NCI-H1436 (cell line): ENCODE results near the gene CCN5.
"Not testable (repeated sequence)": the region's sequence is repeated elsewhere in the genome, so short reads cannot be mapped to it uniquely, and the experiment has no call there.

Experiments used
- DNase-seq: peaks from one replicate; lab custom pipeline; 2025; lab: John Stamatoyannopoulos, UW

The CCN5 gene, protein sequence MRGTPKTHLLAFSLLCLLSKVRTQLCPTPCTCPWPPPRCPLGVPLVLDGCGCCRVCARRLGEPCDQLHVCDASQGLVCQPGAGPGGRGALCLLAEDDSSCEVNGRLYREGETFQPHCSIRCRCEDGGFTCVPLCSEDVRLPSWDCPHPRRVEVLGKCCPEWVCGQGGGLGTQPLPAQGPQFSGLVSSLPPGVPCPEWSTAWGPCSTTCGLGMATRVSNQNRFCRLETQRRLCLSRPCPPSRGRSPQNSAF

DNA sequence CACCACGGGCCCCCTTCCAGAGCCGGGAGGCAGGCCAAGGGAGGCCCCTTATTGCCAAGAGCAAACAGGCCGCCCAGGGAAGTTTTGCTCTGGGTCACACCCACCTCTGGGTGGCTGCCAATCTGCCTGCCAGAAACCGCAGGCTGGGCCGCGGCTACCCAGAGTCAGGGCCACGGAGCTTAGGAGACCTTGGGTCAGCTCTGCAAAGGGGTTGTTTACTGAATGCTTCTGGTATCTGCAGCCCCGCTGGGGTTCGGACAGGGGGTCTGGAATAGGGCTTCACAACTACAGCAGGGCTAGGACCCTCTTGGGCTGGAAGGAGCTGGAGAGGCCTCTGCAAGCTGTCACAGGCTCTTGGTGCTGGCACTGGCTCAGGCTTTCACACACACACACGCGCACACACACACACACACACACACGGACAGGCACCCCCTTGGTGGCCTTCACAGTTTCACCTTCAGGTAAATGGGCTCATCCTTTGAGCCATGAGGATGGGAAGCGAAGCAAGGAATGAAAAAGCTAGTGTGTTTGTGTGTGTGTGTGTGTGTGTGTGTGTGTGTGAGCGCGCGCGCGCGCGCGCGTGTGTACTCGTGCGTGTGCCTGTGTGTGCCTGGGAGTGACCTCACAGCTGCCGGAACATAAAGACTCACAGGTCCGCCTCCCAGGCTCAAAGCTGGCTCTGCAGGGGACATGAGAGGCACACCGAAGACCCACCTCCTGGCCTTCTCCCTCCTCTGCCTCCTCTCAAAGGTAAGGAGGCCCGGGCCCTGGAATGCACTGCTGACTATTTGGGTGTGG, at the start of gene CCN5:
CCN5 (plus strand) TSS at position 669 of the 798 bp plus-strand sequence; CDS start at position 691, 22 bp downstream.
- no peak for DNase-seq

DNA sequence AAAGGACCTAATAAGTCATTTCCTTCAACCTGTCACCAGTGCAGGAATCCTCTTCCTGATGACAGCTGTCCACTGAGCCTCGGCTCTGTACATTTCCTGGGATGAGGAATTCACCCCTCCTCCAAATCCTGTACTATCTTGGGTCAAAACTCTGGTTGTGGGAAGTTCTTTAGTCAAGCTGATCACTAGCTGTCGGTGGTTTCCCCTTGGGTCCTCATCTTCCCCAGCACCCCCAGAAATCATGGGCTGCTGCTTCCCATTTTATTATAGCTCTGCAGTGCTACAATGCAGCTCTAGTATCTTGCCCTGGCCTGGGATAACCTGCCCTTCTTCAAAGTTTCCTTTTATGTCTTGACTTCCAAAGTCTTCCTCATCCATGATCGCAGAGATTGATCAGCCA, 49.1 kb upstream of the CCN5 start:
- DNase-seq, result no peak

DNA sequence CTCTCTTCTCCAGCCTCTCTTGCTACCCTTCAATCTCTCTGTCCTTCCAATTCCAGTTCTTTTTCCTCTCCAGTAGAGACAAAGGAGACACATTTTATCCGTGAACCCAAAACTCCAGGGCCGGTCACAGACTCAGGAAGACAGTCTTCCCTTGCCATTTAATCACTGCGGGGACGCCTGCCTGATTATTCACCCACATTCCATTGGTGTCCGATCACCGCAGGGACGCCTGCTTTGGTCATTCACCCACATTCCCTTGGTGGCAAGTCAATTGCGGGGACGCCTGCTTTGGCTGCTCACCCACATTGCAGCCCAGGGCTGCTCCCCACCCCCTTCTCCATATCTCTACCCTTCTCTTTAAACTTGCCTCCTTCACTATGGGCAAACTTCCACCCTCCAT, 44.3 kb upstream of the CCN5 start:
- DNase-seq, result not testable (repeated sequence)

DNA sequence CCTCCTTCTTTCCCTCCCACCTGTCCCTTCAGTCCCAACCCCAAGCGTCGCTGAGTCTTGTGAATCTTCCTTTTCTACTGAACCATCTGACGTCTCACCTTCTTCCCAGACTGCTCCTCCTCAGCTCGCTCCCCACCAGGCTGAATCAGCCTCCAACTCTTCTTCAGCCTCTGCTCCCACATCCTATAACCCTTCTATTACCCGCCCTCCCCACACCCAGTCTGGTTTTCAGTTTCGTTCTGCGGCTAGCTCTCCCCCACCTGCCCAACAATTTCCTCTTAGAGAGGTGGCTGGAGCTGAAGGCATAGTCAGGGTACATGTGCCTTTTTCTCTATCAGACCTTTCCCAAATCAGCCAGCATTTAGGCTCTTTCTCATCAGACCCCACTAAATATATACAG, 43.6 kb upstream of the CCN5 start:
- not testable (repeated sequence) for DNase-seq

DNA sequence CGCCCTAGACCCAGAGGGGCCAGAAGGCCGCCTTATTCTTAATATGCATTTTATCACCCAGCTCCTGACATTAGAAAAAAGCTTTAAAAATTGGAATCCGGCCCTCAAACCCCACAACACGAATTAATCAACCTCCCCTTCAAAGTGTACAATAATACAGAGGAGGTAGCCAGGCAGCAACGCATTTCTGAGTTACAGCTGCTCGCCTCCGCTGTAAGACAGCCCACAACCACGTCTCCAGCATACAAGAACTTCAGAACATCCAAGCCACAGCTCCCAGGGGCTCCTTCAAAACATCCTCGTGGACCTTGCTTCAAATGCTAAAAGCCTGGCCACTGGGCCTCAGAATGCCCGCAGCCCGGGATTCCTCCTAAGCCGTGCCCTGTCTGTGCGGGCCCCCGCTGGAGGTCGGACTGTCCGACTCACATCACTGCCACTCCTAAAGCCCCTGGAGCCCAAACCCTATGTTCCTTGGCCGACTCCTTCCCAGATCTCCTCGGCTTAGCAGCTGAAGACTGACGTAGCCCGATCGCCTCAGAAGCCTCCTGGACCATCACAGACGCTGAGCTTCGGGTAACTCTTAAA, 42.8 kb upstream of the CCN5 start:
- not testable (repeated sequence) for DNase-seq

DNA sequence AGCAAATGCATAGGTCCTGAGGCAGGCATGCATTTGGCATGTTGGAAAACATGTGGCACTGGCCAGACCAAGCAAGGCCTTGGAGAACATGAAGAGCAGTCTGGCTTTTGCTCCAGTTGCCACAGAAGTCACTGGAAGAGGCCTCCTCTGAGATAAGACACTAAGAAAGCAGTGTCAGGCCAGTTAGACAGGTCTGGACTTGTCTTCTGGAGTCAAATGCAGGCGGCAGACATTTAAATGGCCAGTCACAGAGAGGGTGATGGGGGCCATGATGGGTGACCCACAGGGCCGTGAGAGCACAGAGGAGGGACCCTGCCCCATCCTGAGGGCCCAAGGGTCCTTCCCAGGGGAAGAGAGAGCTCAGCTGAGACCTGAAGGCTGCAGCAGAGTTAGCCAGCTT, 36.9 kb upstream of the CCN5 start:
- DNase-seq, result no peak

DNA sequence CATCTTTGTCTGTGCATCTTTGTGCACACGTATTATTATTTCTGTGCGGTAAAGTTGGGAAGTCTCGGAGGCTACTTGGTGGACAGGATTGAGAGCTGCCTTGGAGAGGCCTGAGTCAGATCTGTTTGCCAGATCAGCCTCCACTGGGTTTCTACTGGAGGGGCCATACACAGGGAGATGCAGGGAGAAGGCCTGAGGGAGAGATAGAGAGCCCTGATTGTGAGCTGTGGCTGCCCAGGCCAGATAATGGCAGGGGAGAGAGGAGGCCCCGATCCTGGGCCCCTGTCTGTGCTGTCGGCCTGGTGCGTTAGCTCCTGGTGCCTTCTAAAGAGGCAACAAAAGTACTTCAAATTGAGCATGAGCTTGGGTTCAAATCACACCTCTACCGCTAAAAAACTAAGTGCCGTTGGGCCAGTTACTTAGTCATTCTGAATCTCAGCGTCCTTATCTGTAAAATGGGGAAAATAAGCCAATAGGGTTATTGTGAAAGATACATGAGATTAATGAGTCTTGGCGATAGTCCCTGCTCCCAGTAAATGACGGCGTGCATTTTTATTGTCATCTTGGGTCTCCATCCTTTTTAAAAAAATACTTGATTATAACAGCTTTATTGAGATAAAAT, 36.1 kb upstream of the CCN5 start:
- DNase-seq, result no peak

DNA sequence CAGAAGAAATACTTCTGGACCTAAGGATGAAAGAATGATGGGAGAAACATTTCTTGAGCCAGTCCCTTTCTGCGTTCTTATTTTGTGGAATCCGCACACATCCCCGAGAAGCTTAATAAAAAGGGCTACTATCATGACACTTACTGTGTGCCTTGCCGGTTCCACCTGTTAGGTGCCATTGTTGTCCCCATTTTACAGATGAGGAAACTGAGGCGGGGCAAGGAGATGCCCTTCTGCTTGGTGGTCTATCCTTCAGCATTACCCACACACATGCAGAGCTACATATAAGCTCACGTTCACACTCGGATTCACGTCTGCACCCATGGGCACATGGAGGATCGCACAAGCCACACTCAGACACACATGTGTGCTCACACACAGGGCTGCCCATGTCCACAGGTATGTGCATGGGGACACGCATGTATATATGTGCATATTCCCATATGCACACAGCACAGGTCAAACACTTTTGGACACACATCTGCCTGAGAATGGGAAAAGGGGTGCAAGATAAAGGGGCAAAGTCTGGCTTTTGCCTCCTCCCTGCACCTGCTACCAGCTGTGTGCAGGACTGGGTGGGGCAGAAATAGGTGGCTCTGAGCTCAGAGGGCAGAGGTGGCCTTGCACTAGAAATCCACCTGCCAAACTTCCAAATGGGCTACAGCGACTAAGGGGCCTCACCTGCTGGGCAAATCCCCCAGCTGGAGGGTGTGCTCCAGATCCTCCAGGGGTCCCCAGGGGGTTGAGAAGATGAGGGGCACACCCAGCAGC, 33.2 kb upstream of the CCN5 start:
- DNase-seq, result no peak

DNA sequence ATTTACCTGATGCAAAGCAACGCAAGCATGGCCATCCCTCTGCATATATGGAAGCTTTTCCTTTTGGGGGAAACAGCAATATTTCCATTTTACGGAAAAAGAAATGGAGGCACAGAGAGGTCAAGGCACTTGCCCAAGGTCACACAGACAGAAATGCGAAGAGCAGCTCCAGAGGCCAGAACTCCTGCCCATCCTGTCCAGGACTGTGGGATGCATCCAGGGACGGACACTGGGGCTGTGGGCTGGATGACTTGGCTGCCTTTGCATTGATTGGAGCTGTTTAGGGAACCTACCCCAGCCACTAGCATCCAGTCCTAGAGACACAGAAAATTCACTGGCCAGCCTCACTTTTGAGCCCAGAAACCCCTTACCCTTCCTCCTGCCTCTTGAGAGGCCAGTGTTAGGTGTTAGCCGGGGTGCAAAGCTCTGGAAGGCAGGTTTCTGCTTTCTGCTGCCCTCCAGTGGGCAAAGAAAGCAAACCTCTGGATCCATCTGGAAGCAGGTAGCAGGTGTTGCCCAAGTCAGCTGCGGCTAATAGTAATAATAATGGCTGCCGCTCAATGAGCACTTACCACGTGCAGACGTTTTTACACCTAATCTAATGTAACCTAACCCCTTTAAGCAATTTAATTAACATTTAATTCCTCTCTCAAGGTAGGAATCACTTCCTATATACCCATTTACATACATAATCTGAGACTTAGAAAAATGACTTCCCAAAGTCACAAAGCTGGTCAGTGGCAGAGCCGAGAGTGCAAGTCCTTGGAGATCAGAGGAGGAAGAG, 31.7 kb upstream of the CCN5 start:
- DNase-seq, result no peak

DNA sequence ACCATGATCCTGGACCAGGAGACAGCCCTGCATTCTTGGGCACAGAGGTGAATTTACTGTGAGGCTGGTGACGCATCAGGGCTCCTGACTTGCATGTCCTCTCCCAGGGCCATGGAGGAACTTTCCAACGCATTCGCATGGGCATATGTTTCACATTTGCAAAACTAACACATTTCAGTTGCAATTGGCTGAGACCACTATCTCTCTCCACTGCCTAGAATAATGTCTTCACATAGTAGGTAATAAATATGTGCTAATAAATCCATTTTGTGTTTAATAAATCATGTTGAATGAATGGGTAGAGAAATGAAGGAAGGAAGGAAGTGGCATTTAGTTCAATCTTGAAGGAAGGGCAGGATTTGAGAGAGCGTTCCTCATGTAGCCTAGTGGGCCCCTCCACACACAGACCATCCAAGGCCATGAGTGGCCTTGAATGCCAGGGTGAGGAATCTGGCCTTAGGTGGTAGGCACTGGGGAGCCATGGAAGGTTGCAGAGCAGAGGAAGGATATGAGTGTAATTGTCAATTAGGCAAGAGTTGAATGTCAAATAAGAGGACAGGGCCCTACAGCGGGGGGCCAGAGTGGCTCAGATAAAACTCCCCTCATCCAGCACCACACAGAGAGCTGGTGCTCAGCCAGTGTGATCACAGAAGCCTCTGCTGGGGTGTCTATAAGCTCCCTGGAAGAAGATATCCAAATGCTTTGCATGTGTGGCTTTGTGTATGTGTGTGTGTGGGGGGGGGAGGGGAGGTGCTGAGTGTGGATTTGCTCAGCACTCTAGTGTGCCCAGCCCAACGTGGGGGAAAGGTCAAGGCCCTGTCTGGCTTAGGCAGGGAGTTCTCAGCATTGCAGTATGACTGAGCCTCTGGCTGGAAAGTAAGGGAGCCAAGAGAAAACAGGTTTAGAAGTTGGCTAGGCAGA, 30.9 kb upstream of the CCN5 start:
- no peak for DNase-seq

DNA sequence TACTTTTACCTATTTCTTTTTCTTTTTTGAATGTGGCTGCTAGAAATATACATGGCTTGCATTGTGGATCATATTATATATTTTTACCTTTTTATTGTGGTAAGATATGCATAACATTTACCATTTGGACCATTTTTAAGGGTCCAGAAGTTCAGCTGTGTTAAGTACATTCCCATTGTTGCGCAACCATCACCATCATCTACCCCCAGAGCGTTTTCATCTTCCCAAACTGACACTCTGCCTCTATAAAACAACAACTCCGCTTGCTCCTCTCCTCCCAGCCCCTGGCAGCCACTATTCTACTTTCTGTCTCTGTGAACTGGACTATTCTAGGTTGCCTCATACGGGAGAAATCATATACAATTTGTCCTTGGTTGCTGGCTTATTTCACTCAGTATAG, 28.2 kb upstream of the CCN5 start:
- no peak for DNase-seq

DNA sequence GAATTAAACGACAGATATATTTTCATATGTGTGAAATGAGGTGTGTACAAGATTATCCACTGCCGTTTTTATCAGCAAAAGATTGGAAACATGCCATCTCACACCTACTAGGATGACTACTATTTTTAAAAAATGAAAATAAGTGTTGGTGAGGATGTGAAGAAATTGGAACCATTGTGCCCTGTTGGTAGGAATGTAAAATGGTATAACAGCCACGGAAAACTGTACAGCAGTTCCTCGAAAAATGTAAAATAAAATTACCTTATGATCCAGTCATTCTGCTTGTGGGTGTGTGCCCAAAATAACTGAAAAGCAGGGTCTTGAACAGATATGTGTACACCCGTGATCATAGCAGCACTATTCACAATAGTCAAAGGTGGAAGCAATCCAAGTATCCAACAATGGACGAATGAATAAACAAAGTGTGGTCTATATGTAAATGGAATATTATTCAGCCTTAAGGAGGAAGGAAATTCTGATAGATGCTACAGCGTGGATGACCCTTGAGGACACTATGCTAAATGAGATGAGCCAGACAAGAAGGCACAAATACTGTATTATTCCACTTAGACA, 27.0 kb upstream of the CCN5 start:
- no peak for DNase-seq

DNA sequence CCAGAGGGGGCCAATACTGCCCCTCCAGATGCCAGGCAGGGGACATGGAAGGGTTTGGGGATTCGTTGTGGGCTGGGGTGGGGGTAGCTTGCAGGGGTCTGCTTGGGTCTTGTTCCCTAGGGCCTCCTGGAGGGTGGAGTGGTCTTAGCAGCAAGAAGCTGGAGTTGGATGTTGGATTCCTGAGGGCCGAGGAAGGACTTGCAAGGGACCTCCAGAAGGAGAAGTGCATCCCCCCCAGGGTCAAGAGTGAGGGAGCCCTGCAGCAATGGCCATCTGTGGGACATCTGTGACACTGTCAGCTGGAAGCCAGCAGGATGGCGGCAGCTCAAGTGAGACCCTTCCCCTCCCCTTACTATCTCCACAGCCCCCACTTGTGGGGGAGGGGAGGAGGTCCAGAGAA, 25.4 kb upstream of the CCN5 start:
- DNase-seq, result no peak

DNA sequence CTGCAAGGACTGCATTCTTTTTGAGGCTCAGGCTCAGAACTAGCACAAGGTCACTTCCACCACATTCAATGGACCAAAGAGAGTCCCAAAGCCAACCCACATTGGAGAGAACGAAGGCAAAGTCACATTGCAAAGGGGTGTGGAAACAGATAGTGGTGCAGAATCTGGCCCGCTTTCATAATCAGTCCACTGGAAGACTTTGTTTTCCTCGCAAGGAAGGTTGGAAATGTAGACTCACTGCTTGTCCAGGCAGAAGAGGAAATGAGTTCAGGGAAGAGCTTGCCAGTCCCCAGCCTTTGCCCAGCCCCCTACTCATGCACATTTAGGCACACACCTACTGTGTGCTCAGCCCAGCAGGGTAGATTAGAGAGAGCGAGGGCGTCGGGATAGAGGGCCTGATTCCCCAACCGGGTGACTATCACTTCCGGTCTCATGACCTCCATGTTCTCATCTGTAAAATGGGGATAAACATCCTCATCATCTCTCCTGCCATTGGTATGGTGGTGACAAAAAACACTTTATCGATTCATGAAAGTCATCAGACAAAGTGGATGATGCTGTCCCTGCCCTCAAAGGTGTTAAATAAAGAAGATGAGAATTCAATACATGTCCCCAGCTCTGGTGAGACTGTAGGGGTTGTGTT, 24.3 kb upstream of the CCN5 start:
- DNase-seq, result no peak

DNA sequence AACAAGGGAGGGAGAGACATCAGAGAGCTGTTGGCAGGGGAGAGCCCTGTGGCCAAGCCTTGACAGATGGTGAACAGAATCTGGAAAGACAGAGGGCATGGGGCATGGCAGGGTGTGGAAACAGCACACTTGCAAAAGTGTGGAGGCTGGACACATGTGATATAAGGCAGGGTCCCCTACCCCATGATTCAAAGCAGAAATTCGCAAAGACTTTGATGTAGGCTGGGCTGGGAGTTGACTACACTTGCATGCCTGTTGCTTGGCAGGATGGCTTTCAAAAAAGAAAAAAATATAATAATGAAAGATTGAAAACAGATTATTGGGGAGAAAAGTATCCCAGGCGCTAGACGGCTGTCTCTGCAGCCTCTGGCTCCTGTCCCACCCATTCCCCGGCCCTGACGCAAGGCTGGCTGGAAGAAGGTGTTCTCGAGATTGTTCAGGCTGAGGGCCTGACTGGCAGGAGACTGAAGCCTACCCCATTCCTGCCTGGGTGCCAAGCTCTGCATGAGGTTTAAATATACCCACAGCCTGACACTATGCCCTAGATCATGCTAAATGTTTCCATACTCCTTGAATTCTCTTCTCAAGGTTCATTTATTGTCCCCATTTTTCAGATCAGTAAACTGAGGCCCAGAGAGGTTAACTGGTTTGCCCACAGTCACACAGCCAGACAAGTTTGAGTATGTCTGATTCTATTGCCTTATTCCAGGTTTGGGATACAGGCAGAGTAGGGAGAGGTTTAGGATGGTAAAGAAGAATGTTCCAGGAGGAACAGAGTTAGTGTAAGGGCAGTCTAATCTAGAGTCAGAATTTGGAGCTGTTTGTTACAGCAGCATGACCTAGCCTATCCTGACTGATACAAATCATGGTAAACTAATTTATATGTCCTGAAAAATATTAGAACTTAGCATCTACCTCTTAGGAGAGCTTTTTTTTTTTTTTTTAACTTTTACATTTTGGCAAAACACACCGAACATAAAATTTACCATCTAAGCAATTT, 23.4 kb upstream of the CCN5 start:
- DNase-seq, result no peak

DNA sequence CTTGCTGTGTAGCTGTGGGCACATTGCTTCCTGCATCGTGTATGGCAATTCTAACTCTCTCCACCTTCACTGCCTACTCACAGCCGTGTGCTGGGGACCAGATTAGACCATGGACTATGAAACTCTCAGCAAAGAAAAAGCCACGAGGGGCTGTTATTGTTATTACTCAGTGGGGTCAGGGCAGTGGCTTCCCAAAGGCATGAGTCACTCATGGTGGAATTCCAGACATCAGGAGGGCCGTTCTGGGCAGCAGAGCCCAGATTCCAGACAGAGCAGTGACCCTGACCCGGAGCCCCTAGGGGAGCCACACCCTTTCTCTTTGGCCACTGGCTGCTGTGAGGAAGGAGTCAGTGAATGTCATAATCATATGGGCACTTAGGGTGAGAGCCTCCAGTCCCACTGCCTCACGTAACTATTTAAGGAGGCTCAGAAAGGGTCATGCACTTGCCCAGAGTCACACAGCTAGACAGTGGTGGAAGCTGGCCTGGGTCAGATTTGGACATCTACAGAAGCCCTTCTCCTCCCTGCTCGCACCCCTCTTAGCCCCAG, 22.2 kb upstream of the CCN5 start:
- no peak for DNase-seq

DNA sequence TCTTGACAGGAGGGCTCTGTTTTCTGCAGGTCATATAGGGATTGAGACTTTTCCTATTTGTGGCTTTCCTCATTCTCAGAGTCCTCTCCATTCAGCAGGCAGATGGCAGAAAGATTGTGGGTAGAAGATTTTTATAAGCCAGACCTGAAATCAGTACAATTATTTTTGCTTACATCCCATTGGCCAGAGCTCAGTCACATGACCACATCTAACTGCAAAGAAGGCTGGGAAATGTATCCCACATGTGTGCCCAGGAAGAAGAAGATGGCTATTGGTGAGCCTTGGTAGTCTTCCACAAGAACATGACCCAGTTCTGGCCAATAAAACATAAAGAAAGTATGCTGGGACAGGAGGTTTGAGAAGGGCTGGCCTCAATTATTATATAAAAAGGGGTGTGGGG, 21.5 kb upstream of the CCN5 start:
- DNase-seq, result no peak

DNA sequence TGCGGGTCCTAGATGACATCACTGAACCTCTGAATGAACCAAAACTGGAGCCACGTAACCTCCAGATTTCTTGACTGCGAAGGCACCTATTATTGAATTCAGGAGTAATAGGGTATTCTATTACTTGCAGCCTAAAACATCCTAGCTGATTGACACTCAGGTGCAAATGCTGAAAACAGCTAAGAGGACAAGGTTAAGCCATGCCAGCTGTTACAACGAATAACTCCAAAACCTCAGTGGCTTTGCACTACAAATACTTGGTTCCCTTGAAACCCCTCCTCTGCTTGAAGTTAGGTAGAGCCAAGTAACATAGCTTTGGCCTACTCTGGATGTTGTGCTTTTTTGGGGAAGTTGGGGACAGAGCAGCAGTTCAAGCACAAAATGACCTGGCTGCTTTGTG, 21.0 kb upstream of the CCN5 start:
- no peak for DNase-seq
